Colon (tissue), 2 donors: ENCODE data around the gene CES5A.
"Not testable (repeated sequence)": the region's sequence is repeated elsewhere in the genome, so short reads cannot be mapped to it uniquely, and the experiment has no call there.

ENCODE experiments used
- FAIRE-seq: peaks from 2 replicates; lab custom pipeline; 2012; peaks lifted over from hg19 to GRCh38; lab: Jason Lieb, UNC
- donor health status: control.
- donor health status: control.

Gene CES5A

DNA sequence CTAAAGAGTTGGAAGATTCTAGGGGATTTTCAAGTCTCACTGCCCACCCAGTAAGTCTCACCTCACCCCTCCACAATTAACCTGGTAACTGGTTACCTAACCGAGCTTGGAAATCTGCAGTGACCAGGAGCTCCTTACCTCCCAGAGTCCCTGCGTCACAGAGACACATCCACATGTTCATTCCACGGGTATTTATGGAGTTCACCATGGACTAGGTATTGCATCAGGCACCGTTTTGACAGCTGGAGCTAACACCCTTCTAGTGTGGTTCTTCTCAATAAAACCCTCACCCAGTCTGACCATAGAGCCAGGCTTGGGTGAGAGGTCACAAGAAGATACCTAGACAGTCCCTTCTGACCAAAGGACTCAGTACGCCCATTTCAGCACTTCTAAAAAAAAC is 2.1 kb downstream of the CES5A start:
- FAIRE-seq = no peak

DNA sequence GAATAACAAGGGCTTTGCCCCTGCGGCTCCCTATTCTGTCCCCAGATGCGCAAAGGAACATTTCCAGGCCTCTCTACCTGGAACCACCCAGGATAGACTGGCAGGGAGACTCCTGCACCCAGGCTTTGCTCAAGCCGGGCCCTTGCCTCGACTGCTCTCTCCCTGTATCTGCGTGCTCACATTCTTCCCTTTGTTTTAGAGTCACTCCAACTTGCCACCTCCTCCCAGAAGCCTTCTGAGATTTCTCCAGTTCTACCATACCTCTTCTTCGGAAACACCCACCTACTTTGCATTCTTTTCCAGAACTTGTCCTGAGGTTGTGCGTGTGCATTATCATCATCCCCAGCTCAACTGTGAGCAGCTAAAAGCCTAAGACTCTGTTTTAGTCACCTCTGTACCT is 3.0 kb downstream of the CES5A start:
- no peak for FAIRE-seq

DNA sequence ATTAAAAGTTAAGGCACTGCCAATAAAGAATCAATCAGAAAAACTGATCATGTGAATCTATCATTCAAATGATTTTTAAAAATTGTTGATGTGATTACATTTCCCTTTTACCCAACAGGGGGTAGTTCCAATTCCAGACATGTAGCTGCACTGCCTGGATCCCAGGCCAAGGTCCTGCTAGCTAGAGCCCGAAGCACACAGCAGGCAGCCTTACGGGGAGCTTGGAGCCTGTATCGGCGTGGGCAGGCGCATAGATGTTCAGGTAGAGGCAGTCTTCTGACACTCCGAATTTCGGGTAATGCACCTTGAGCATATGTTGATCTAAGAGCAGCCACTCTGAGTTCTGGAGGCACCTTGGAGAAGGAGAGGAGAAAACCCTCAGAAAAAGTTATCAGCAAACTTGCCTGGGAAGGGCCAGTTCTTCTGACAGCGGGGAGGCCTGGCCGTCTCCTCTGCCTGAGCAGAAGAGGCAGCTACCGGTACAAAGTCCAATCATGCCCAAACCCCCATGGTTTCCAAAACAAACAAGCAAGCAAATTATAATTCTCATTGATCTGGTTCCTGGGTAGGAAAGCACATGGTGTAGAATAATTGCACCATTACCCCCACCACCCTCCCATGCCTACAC is 3.6 kb downstream of the CES5A start:
- FAIRE-seq = no peak

GRCh38 chr16:55868980-55869379 is 6.2 kb downstream of the CES5A start:
- FAIRE-seq = no peak

GRCh38 chr16:55868137-55868536 is 7.0 kb downstream of the CES5A start:
- no peak for FAIRE-seq

DNA sequence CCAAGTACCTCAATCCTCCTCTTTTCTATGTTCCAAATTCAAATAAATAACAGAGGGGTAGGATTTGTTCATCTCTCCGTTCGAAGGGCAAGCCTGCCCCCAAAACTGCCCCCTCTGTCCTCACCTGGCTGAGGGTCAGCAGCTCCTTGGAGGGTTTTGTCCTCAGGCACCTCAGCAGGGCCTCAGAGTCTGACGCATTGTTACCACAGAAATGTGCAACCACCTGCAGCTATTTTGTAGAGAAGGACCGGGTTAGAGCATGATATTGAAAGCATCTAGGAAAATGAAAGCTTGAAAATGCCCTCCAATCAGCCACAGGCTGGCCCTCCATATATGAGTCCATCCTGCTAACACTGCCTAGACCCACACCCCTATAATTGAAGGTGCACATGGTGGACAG is 13.9 kb downstream of the CES5A start:
- FAIRE-seq = no peak

DNA sequence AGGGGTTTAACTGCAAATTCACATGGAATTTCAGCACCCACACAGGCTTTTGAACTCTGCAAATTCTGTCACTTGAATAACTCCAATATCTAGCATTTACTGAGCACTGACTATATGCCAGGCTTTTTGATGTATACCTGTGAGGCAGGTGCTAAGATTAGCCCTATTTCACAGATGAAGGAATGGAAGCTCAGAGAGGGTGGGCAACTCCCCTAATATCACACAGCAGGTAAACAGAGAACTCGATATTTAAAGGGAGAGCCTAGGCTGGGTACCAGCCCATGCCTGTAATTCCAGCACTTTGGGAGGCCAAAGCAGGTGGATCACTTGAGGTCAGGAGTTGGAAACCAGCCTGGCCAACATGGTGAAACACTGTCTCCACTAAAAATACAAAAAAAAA is 17.5 kb downstream of the CES5A start:
- not testable (repeated sequence) for FAIRE-seq

GRCh38 chr16:55856950-55857349 is 18.2 kb downstream of the CES5A start:
- no peak for FAIRE-seq

GRCh38 chr16:55853114-55853513 is 22.1 kb downstream of the CES5A start:
- no peak for FAIRE-seq

DNA sequence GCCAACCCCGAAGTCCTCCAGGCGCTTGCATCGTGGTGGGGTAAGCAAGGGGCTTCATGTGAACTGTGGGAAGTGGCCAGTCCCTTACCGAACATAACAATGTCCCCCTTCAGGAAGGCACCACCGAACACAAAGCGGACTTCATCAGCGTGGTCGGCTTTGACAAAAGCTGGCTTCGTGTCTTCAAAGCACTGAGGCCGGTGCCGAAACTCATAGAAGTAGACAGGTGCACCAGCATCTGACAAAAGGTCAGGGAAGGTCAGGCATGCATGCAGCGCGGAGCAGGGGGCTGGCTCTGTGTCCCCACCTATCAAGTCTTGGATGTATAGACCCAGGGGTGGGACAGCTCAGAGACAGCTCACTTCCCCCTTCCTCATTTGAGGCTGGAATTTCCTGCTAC is 25.6 kb downstream of the CES5A start:
- no peak for FAIRE-seq

DNA sequence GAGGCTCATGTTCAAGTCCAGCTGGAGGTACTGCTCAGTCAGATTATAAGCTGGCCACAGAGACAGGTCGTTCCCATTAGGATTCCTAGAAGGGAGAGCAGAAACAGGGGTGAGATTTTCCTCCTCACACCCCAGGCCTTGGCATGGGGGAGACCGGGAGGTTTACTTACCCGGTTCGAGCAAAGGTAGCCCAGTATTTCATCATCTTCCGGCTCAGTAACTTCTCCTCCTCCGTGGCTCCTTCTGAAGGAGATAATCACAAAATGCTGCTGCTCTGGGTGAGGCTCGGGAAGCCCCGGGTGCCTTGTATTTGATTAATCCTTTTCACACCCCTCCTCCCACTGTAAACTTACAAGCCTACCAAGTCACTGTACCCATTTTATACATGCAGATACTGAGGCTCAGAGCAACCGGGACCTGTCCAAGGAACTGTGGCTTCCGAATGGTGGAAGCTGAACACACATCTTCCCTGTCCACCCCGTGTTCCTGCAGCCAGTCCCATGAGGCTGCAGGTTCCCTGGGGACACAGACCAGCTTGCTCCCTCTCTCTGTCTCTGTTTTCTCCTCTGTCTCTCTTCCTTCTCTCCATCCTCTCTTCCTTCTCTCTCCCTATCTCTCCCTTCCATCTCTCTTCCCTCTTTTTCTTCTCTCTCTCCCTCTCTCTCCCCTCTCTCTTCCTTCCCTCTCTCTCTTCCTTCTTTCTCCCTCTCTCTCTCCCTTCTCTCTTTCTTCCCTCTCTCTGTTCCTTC is 28.4 kb downstream of the CES5A start:
- FAIRE-seq = no peak

- no peak for FAIRE-seq
Observed at GRCh38 chr16:55843105-55843395, 32.1 kb downstream of the CES5A start.

GRCh38 chr16:55842369-55843104 is 32.6 kb downstream of the CES5A start:
- no peak for FAIRE-seq

DNA sequence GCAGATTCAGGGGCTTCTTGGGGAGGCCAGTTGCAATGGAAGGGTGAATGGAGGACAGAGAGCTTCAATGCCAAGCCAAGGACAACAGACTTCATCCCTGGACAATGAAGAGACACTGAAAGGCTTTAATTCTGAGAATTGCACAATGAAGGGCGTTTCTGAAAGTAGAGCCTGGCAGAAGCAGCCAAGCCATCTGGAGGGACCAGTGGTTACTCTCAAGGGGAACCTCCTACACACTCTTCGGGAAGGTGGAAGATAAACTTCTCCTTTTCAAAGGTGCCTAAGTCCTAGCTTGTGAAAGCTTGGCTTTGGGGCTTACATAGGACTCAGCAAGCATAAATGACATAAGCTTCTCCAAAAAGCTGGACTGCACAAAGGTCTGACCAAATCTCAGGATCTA is 36.1 kb downstream of the CES5A start:
- FAIRE-seq = no peak

DNA sequence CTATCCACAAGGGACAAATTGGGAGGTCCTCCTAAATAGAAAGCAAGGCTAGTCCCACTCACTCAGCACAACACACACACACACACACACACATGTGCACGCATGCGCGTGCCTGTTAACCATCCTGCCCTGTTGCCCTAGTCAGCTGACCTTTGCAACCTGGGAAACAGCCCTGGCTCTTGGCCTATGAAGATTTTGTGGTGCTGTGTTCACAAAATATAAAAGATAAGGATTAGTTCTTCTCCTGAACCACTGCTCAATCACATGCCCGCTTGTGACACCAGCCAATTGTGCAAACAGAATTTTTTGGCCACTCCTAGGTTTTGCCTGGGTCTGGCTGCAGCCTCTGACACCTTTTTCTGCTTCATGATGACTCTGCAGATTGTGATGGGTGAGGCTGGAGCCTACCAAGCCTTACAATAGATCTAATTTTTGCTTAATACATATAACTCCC is 39.0 kb downstream of the CES5A start:
- FAIRE-seq = no peak

GRCh38 chr16:55835581-55835980 is 39.6 kb downstream of the CES5A start:
- no peak for FAIRE-seq

- FAIRE-seq = not testable (repeated sequence)
Observed at GRCh38 chr16:55835173-55835572, 40.0 kb downstream of the CES5A start.

DNA sequence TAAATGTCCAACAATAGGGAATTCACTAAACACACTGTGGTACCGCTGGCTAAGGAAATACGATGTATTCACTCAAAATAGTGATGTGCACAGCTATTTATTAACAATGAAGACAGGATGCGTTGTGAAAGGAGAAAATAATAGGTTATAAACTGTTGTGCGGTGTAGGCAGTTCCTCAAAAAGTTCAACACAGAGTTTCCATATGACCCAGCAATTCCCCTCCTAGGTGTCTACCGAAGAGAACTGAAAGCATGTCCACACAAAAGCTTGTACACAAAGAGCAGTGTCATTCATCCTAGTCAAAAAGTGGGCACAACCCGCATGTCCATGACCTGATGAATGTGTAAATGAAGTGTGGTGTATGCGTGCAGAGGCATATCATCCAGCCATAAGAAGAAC is 41.1 kb downstream of the CES5A start:
- no peak for FAIRE-seq

GRCh38 chr16:55832773-55833691 is 42.1 kb downstream of the CES5A start, which contains the start of gene CES1:
Gene CES1, minus strand, starts transcription at chr16:55833096. Its CDS starts 41 bp downstream, at chr16:55833055.
- FAIRE-seq = no peak

DNA sequence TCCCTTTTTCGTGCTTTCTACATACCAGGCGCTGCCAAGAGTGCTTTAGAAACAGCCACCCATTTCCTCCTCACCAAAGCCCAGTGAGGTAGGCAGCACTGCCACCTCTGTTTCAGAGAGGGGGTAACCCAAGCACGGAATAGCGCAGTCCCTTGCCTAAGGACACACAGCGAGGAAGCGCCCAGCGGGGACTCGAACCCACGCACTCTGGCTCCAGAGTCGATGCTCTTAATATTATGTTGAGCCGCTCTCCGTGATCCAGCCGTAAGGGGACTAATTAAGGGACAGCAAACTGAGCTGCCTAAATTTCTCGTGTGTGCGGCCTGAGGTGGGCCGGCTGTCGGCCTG is 42.8 kb downstream of the CES5A start:
- FAIRE-seq = no peak

DNA sequence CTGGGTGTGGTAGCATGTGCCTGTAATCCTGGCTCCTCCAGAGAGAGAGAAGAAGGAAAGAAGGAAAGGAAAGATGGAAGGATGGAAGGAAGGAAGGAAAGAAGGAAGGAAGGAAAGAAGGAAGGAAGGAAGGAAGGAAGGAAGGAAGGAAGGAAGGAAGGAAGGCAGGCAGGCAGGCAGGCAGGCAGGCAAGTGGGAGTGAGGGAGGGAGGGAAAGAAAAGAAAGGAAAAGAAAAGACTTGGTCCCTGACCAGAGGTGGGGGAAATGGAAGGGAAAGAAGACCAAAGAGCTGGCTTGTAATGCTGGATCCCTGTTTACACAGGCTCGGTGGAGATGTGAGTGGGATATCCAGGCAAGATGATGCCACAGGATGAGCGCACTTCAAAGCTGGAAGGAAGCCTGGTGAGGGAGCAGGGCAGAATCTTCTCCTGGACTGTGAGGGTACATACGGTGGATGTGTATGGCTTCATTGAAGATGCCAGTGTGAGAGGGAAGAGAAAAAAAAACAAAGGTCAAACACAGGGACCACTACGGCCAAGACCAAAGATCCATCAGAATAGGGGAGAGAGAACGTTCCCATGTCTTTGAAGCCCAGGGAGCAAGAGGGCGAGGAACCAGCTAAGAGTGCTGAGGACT is 44.4 kb downstream of the CES5A start:
- no peak for FAIRE-seq

- not testable (repeated sequence) for FAIRE-seq
Observed at GRCh38 chr16:55829232-55829631, 45.9 kb downstream of the CES5A start.
